Activated T-helper 1 cell treated with Interleukin-2 at 50 U/mL for 16 hours (primary cell): ENCODE data around the gene EHD2.

Experiments
- DNase-seq: peaks from one replicate; pipeline ENCODE4 v3.0.0-alpha.2; 2020; ENCODE audit warnings: low read depth

EHD2 gene

GRCh38 chr19:47691090-47691489, 22.1 kb upstream of the EHD2 start:
- DNase-seq: no peak

DNA sequence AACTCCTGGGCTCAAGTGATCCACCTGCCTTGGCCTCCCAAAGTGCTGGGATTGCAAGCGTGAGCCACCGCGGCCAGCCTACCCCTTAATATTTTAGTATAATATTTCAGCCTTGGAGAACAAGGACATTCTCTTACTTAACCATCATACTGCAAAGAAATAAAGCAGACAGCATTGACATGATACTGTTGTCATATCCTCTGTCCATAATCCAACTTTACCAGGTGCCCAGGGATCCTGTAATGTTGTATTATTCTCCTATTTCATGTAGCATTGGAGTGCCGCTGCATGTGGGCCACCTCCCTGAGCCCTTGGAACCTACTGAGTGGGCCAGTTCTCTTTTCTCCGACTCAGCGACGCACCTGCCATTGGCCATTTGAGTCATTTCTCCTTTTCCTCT, 21.4 kb upstream of the EHD2 start:
- no peak for DNase-seq

- no peak for DNase-seq
Measured at GRCh38 chr19:47693489-47693888, 19.7 kb upstream of the EHD2 start.

GRCh38 chr19:47693903-47694302, 19.3 kb upstream of the EHD2 start:
- no peak for DNase-seq

GRCh38 chr19:47694466-47695273, 18.6 kb upstream of the EHD2 start:
- DNase-seq: no peak

DNA sequence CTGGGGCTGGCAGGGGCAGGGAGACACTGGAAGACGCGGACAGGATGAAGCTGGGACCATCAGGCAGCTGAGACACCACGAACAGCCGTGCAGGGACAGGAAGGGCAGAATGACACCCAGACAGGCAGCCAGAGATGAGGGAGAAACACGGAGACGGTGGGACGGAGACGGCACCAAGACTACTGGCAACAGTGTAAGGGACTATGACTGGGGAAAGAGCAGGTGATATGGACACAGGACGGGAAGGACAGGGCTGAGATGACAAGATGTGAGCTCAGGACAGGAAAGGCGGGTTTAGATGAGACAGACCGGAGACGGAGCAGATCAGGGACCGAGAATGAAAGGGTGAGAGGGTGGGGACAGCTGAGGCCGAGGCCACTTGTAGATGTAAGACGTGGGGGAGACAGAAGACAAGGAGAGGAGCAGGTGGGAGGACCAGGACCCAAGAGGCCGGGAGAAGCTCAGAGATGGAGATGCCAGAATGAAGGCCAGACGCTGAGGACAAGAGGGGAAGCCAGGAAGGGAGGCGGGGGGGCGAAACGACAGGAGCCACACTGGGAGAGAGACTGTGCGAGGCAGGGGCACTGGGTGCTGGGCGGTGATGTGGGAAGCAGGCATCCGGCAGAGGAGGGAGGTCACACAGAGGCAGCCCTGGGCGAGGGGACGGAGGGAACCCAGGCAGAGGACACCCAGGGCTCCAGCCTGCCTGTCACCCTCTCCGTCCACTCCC, 17.5 kb upstream of the EHD2 start:
- no peak for DNase-seq

GRCh38 chr19:47696635-47697034, 16.6 kb upstream of the EHD2 start:
- no peak for DNase-seq

- DNase-seq: peak; percentile 18
Measured at GRCh38 chr19:47697863-47698609, 15.2 kb upstream of the EHD2 start.

- no peak for DNase-seq
Measured at GRCh38 chr19:47698631-47699359, 14.4 kb upstream of the EHD2 start.

GRCh38 chr19:47699360-47699917, 13.8 kb upstream of the EHD2 start:
- DNase-seq: no peak

DNA sequence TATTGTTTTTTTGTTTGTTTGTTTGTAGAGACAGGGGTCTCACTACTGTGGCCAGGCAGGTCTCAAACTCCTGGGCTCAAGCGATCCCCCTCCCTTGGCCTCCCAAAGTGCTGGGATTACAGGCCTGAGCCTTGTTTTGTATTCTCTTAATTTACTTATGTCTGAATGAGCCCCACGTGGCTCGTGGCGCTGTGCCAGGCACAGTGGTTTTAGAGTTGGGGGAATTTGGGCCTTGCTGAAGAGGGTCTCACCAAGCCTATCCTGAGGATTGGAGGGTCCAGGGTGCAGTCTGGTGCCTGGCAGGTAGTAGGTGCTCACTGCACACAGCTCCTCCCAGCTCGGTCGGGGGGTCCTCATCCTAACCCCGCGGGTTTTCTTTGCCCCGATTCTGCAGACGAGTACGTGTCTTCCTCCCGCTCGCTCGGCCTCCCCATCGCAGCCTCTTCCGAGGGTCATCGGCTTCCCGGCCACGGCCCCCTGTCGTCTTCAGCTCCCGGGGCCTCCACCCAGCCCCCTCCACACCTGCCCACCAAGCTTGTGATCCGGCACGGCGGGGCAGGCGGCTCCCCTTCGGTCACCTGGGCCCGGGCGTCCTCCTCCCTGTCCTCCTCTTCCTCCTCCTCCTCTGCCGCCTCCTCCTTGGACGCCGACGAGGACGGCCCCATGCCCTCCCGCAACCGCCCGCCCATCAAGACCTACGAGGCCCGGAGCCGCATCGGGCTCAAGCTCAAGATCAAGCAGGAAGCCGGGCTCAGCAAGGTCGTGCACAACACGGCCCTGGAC, 12.1 kb upstream of the EHD2 start:
- DNase-seq: no peak

DNA sequence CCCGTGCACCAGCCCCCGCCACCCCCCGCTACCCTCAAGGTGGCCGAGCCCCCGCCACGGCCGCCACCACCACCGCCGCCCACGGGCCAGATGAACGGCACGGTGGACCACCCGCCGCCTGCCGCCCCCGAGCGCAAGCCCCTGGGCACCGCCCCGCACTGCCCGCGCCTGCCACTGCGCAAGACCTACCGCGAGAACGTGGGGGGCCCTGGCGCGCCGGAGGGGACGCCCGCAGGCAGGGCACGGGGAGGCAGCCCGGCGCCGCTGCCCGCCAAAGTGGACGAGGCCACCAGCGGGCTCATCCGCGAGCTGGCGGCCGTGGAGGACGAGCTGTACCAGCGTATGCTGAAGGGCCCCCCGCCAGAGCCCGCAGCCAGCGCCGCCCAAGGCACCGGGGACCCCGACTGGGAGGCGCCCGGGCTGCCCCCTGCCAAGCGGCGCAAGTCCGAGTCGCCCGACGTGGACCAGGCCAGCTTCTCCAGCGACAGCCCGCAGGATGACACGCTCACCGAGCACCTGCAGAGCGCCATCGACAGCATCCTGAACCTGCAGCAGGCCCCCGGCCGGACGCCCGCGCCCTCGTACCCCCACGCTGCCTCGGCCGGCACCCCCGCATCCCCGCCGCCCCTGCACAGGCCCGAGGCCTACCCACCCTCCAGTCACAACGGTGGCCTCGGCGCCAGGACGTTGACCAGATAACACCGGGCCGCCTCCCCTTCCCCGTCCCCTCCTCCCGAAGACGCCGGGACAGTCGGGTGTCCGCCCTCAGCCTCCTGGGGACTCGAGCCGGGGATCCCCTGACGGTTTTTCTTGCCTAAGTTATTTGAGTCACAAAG, 11.3 kb upstream of the EHD2 start:
- no peak for DNase-seq

DNA sequence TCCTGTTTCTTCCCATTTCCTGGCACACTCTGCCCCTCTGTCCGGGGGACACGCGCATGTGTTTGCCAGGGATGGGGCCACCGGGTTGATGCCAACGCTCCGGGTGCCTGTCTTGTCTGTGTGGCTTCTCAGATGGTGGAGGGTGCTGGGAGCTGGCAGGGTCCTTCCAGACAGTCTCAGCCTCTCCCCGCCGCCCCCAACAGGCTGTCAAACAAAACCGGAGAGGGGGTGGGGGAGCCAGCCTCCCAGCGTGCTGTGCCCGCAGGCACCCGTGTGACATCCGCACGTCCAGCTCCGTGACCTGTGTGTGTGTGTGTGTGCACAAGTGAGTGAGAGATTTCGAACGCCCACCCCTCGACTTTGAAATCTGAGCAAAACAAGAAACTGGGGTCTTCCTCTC, 10.6 kb upstream of the EHD2 start:
- no peak for DNase-seq

- DNase-seq: no peak
Measured at GRCh38 chr19:47703301-47703700, 9.9 kb upstream of the EHD2 start.

DNA sequence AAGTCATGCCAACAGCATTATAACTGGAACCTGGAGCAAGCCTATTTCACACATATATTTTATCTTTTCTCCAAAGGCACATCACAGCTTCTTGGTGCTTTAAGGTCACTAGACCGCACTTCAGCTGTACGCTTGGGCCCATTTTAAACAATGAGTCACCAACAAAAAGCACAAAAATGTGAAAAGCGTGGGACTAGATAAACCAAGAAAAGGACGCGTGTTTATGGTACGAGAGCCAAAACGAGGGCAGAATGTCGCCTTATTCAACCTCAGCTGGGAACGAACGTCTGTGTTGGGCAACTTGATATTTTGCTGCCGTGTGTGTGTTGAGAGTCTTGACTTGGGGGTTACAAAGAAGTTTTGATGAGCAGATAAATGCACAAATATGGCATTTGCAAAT, 9.2 kb upstream of the EHD2 start:
- no peak for DNase-seq

- no peak for DNase-seq
Measured at GRCh38 chr19:47704656-47705055, 8.6 kb upstream of the EHD2 start.

GRCh38 chr19:47707135-47707925, 5.9 kb upstream of the EHD2 start:
- DNase-seq: peak; percentile 46

GRCh38 chr19:47711652-47712242, 1.5 kb upstream of the EHD2 start:
- DNase-seq: no peak

DNA sequence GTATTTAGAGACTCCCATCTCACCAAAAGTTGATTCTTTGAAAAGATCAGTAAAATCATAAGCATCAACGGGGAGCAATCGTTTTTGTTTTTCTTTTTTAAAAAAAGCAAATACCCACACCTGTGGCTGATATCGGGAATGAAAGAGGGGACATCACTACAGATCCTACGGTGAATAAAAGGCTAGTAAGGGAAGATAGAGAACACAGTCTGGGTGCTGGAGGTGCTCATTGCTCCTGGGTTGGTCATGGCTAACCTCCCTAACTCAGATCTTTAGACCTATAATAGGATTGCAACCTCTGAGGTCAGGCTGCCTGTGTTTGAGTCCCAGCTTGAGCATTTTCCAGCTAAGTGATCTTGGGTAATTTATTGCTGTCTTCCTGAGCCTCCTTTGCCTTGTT, 1.1 kb downstream of the EHD2 start:
- no peak for DNase-seq
